22Rv1 (cell line): ENCODE data around the gene BABAM2.
"Not testable (repeated sequence)": the region's sequence is repeated elsewhere in the genome, so short reads cannot be mapped to it uniquely, and the experiment has no call there.

Source experiments
- H3K27ac ChIP-seq: fragments of 450-650 bp; 2 replicates; pipeline ENCODE4 v1.5.1; 2017
- CTCF ChIP-seq: fragments of 450-650 bp; IDR thresholded peaks from 2 replicates; pipeline ENCODE4 v1.5.1; 2017; ENCODE audit warnings: mild to moderate bottlenecking
- ZFX ChIP-seq: fragments of 450-650 bp; IDR thresholded peaks from 2 replicates; pipeline ENCODE4 v1.6.1; 2017; ENCODE audit warnings: antibody characterized with exemption, borderline replicate concordance

BABAM2 gene

GRCh38 chr2:28332696-28333095 lies 442.2 kb downstream of the BABAM2 start:
- TF ChIP-seq CTCF, result no peak
- TF ChIP-seq ZFX, result no peak
- H3K27ac ChIP-seq, result no peak overlapping the region

GRCh38 chr2:28333606-28334526 lies 443.3 kb downstream of the BABAM2 start:
- no peak for TF ChIP-seq ZFX
- no peak for TF ChIP-seq CTCF
- no peak overlapping the region for H3K27ac ChIP-seq

GRCh38 chr2:28334527-28334894 lies 444.0 kb downstream of the BABAM2 start:
- no peak overlapping the region for H3K27ac ChIP-seq
- TF ChIP-seq ZFX (no peak), CTCF (no peak)

DNA sequence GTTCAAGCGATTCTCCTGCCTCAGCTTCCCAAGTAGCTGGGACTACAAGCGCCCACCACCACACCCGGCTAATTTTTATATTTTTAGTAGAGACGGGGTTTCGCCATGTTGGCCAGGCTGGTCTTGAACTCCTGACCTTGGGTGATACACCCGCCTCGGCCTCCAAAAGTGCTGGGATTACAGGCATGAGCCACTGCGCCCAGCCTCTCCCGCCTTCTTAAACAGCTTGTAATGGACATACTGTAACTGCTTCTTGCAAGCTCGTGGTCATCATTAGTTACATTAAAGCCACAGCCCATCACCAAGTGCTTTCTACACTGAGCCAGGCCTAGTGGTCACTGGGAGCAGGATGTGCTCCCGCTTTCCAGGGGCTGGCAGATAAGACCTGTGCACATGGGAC lies 444.7 kb downstream of the BABAM2 start:
- not testable (repeated sequence) for H3K27ac ChIP-seq

- no peak overlapping the region for H3K27ac ChIP-seq
- TF ChIP-seq ZFX, result no peak
- no peak for TF ChIP-seq CTCF
Measured at GRCh38 chr2:28335666-28336065, 445.1 kb downstream of the BABAM2 start.

DNA sequence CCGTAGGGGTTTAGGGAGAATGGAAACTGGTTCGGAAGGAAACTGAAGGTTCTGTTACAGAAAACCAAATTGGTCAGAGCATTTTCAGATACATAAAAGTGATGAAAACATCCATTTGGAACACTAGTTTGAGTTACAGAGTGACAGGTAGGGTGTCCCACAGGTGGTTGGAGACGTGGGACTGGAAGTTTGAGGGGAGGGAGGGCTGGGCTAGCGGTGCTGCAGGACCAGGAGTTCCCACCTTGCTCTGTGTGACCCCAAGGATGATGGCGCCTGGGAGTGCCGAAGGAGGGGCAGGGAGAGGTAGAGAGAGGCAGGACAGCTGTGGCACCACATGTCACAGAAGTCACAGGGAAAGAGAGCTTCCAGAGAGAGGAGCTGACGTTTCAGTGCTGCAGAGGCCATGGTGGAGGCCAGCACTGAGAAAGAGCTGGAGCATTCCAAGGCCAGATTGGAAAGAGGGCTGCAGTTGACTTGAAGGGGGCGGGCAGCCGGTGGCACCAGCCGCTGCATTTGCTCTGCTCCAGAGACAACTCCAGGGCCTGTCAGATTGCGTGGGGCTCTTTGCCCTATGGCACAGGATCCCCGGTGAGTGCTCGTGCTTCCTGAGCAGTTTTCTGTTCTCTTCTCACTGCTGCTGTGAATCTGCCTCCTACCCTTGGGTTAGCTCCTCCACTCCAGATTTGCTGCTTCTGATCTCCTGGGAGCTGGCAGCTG lies 445.9 kb downstream of the BABAM2 start:
- no peak overlapping the region for H3K27ac ChIP-seq
- no peak for TF ChIP-seq ZFX
- TF ChIP-seq CTCF, result no peak

DNA sequence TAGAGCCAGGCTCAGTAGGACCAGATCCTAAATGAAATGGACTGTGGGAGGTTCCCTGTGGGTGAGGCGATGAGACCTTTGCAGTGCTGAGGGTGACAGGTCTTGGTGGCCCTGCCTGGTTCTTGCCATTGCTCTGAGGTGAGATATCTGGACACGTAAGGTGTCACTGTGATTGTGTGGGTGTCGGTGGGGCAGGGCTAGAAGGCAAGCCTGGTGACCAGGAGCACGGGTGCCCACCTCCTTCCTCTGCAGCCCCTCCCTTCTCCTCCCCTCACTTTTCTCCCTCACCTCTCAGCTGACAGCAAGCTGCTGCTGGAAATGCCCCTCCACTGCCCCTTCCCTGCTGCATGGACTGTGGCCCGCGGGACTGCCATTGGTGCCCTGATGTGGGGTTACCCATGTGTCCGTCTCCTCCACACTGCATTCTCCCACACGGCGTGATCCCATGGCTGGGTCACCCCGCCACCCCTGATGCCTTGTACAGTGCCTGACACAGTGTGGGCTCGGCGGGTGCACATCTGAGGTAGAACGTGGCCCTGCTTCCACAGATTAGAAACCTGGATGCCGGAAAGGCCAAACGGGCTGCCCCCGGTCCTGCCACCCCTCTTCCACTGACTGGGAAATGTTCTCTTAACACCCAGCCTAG lies 446.6 kb downstream of the BABAM2 start:
- H3K27ac ChIP-seq, result no peak overlapping the region
- TF ChIP-seq CTCF (no peak), ZFX (no peak)
